GM19452 (cell line): ENCODE measurements around the gene CACNA2D3.

Experiments used
- ATAC-seq: cut with Tn5 transposase; IDR thresholded peaks from one replicate; pipeline ENCODE4 v1.9.1; 2021; ENCODE audit not compliant: unreplicated experiment

The CACNA2D3 gene

GRCh38 chr3:54213907-54214306 is 91.6 kb downstream of the CACNA2D3 start:
- ATAC-seq = no peak

GRCh38 chr3:54214845-54215244 is 92.5 kb downstream of the CACNA2D3 start:
- ATAC-seq = no peak

DNA sequence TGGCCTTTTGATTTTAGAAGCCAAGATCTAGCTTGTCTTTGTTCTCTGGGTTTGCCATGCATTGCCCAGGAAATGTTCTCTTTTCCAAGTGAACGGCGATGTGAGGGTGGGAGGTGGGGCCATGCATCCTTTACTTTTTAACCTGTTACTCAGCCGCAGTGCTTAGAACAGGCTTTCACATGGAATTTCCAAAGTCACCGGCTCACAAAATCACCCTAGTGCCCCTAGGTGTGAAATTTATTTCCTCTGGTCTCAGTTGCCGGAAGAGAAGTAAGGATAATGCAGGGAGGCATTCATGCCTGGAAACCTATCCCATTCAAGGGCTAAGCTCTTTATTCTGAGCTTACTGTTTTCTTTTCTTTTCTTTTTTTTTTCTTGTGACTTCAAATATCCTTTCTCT is 93.2 kb downstream of the CACNA2D3 start:
- no peak for ATAC-seq

GRCh38 chr3:54217828-54218227 is 95.5 kb downstream of the CACNA2D3 start:
- ATAC-seq = no peak

DNA sequence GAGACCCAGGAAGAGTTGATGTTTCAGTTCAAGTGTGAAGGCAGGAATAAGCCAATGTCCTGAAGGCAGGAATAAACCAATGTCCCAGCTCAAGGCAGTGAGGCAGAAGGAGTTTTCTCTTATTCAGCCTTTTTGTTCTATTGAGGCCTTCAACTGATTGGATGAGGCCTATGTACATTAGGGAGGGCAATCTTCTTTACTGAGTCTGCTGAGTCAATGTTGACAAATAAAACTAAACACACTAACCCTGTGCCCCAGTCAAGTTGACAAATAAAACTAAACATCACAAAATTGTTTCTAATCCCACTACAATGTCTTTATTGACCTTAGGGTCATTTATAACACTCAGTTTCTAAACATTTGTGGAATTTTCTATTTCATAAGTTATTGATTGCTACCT is 100.0 kb downstream of the CACNA2D3 start:
- ATAC-seq = no peak

GRCh38 chr3:54223063-54223462 is 100.7 kb downstream of the CACNA2D3 start:
- no peak for ATAC-seq

DNA sequence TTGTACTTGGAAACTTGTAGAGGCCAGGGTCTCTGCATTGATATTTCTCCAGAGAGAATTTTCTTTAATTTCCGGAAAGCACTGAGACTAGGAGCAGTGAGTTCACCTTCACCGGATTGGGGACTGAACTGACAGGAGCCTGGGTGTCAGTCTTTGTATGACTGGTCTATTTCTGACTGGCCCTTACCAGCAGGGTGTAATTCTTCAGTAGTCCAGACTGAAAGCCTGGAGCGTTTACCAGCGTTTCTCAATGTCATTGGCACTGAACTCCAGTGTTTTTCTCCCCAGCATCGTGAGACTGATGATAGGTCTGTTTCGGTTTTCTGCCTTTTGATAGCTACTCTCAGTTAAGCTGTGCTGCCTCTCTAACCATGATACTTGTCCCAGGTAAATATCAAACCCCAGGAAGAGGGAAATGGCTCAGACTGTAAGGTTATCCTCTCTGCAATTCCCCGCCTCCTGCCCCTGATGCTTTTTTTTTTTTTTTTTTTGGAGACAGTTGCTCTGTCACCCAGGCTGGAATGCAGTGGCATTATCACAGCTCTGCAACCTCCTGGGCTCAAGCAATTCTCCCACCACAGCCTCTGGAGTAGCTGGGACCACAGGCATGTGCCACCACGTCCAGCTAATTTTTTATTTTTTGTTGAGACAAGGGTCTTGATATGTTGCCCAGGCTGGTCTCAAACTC is 103.6 kb downstream of the CACNA2D3 start:
- ATAC-seq = no peak

- no peak for ATAC-seq
These were observed 106.5 kb downstream of the CACNA2D3 start for GRCh38 chr3:54228806-54229205.

DNA sequence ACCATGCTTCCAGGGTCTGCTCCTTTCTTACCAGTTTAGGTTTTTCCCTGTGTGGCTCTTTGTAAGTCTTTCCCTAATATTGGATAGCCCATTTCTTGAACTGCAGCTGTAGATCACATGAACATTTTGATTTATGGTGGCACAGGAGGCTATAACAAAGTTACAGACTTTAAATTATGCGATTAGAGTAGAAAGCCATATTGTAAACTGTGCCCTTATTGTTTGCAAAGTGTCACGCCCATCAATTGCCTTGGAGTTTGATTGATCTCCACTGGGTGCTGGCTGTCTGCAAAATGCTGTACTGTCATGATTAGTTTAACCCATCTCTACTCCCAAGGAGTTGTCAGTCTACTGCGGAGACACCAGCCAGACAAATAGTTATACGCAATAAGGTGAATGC is 110.3 kb downstream of the CACNA2D3 start:
- no peak for ATAC-seq

DNA sequence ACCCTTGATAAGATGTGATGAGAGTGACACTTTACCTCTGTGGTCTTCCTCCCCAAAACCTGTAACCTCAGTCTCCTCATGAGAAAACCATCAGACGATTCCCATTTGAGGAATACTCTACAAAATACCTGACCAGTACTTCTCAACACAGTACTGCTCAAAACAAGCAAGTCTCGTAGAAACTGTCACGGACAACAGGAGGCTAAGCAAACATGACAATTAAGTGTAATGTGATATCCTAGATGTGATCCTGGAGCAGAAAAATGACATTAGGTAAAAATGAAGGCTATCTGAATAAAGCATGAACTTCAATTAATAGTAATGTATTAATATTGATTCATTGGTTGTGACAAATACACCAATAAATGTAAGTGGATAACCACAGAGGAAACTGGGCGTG is 113.6 kb downstream of the CACNA2D3 start:
- no peak for ATAC-seq

DNA sequence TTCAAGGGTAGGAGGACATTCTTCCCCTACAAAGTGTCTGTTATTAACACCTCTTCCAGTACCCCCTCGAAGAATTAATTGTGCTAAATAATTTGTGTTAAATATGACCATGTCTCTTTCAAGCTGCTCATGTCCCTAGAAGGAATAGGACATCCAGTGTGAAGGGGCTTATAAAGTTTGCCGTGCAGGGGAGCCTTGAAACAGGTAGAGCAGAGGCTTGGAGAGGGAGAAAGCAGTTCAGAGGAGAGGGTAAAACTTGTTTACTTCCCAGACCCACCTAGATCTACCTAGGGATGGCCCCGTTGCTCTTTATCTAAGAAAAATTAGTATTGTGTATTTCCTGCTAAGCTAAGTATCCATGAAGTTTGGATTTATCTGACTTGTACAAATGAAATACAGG is 114.8 kb downstream of the CACNA2D3 start:
- ATAC-seq = no peak

DNA sequence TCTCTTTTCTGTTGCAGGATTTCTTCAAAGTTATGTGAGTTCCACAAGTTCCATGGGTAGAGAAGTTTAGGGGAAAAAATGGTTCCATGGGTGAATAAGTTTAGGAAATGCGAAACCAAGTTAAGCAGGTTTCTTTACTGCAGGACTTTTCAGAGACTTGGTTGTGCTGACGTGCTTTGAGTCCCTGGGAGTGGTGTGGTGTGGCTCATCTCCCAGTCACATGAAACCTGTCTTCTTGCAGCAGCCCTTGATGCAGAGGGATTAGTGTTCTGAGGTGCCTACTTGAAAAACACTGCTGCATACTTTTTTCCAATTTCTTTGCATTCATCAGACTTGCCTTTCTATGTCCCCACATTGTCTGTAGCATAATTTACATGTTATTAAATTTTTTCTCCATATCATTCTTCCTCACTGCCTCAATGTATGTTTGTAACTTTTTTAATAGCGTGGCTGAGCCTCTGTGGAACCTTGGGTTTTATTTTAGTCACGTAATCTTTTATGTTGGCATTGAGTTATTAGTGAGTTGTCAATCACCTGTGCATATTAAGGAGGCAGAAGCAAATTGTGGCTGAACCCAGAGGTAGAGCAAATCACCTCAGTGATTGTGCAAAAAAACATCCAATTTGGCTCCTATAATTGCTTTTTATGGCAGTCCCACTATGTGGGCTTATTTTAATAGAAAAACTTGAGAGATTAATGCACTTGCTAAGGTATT is 115.6 kb downstream of the CACNA2D3 start:
- ATAC-seq = no peak

GRCh38 chr3:54240309-54240708 is 118.0 kb downstream of the CACNA2D3 start:
- ATAC-seq = no peak

GRCh38 chr3:54243056-54243931 is 120.9 kb downstream of the CACNA2D3 start:
- ATAC-seq = no peak

- ATAC-seq = no peak
These were observed 121.8 kb downstream of the CACNA2D3 start for GRCh38 chr3:54243960-54244682.

- ATAC-seq = no peak
These were observed 129.4 kb downstream of the CACNA2D3 start for GRCh38 chr3:54251705-54252104.

DNA sequence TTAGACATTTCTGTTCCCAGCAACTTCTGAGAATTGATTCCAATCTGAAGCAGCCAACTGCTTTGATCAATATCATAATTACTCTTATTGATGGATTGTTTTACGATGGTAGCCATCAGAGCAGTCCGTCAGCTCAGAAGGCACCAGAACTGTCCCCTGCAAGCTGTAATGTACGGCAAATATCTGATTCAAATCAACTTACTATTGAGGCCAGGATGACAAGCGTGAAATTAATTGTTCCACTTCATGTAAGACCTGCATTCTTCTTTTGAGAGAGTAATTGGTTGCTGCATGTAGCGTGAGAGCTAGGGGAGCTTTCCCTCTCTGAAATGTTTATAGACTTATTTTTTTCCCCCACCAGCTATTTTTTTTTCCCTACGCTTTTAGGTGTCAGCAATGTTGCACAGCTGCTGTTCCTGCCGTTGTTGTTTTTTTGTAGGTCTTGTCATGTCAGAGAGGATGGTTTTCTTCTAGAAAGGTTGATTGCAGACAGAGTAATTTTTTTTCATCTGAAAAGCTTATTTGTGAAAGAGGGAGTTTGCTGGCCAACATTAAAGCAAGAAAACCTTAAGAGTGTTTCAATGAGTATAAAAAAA is 134.9 kb downstream of the CACNA2D3 start:
- ATAC-seq = no peak

- ATAC-seq = no peak
These were observed 137.3 kb downstream of the CACNA2D3 start for GRCh38 chr3:54259636-54260035.

GRCh38 chr3:54261141-54261540 is 138.8 kb downstream of the CACNA2D3 start:
- ATAC-seq = no peak

GRCh38 chr3:54262541-54262940 is 140.2 kb downstream of the CACNA2D3 start:
- ATAC-seq = no peak

DNA sequence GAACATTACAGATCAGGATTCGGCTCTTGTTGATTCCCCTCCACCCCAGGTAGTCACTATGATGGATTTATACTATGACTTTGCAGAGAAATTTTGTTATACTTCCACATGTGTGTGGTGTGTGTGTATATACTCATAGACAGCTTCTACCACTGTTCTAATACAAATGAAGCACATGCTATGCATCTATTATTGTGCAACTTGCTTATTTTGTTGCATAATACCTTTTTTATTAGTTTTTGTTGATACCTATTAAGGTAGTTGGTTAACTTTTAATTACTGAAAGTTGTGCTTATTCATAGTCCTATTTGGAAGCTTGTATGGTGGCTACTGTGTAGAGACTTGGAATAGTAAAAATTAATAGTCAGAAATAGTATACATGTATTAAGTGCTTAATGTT is 140.6 kb downstream of the CACNA2D3 start:
- ATAC-seq = no peak
